ENCODE measurements around the gene MEGF11. TPM values are rescaled to one million over a fixed set of nuclear protein-coding genes. Genes with fewer than 3 reads are reported as not detected.

The MEGF11 gene
- total RNA-seq, 1 experiment from 2014 or later = 1.2 TPM

- no peak overlapping the region for H4K5ac ChIP-seq (ENCODE audit: insufficient read length, low read depth, low read length)
- no peak overlapping the region for H2AFZ ChIP-seq (ENCODE audit: low read length)
- no peak overlapping the region for H3K56ac ChIP-seq (ENCODE audit: insufficient read length, low read depth, low read length)
- H3K27ac Mint-ChIP-seq = no peak overlapping the region
- no peak overlapping the region for H3K4me3 Mint-ChIP-seq
- no peaks in the 10 kb centered on the region for H3K23me2 ChIP-seq (ENCODE audit: insufficient read length, low read depth, low read length, poor library complexity, severe bottlenecking)
- no peak overlapping the region for H3K9ac ChIP-seq (ENCODE audit: extremely low read depth, insufficient read length, low read length)
- peaks cover 28 to 44% of the 10 kb centered on the region in 2 experiments for H3K4me1 Mint-ChIP-seq
- no peak overlapping the region for H2BK5ac ChIP-seq (ENCODE audit: insufficient read length, low read length)
- H3K4ac ChIP-seq (ENCODE audit: low read depth, low read length) = no peak overlapping the region
- no peaks in the 10 kb centered on the region for H3K9me3 ChIP-seq (ENCODE audit: control insufficient read depth, low read depth, low read length)
- no peak overlapping the region for H3T11ph ChIP-seq (ENCODE audit: low read length)
- no peak for DNase-seq
- no peak overlapping the region for H3K18ac ChIP-seq (ENCODE audit: insufficient read length, low read depth, low read length)
- H3K79me1 ChIP-seq (ENCODE audit: insufficient read depth, low read depth, low read length, poor library complexity, severe bottlenecking) = no peaks in the 10 kb centered on the region
- TF ChIP-seq CTCF (conservative IDR thresholded peaks at IDR 0.05) = no peak
- H3K4me1 ChIP-seq (ENCODE audit: insufficient read depth, low read length) = peaks cover 2% of the 10 kb centered on the region; the same call in 1 of the 2 replicates
- no peaks in the 10 kb centered on the region for H3K36me3 Mint-ChIP-seq (ENCODE audit: insufficient read depth in 1 of 3, low read depth in 3 of 3)
- H2BK120ac ChIP-seq (ENCODE audit: low read depth, low read length, poor library complexity, severe bottlenecking) = no peak overlapping the region
- H3K14ac ChIP-seq (ENCODE audit: insufficient read depth, low read length) = no peak overlapping the region
- no peak overlapping the region for H2BK12ac ChIP-seq (ENCODE audit: insufficient read length, low read depth, low read length)
- no peaks in the 10 kb centered on the region for H3K27me3 ChIP-seq (ENCODE audit: insufficient read depth, low read length)
- no peak overlapping the region for H3K4me2 ChIP-seq (ENCODE audit: insufficient read depth, insufficient read length, low read length)
- no peak overlapping the region for H3K27ac ChIP-seq (ENCODE audit: insufficient read length, low read depth, low read length)
- H4K91ac ChIP-seq (ENCODE audit: insufficient read length, low read depth, low read length) = no peak overlapping the region
- H3K27me3 Mint-ChIP-seq (ENCODE audit: low read depth) = no peaks in the 10 kb centered on the region
- H3K23ac ChIP-seq (ENCODE audit: insufficient read length, low read depth, low read length) = no peak overlapping the region
- H2BK20ac ChIP-seq (ENCODE audit: low read depth, low read length, poor library complexity, severe bottlenecking) = no peak overlapping the region
- no peak overlapping the region for H2AK5ac ChIP-seq (ENCODE audit: insufficient read length, low read length)
- H4K20me1 ChIP-seq (ENCODE audit: control insufficient read depth, insufficient read depth, insufficient read length) = no peaks in the 10 kb centered on the region
- no peak overlapping the region for H4K8ac ChIP-seq (replicated peaks; ENCODE audit: insufficient read length, low read depth, low read length)
- WGBS (ENCODE audit: extremely low coverage, insufficient read length, low lambda C conversion rate) = no CpG with 5 or more reads among the region's 4 CpGs
- no peaks in the 10 kb centered on the region for H3K9me3 Mint-ChIP-seq
- H2BK15ac ChIP-seq (ENCODE audit: low read depth, low read length) = no peak overlapping the region
- H3K79me2 ChIP-seq (ENCODE audit: insufficient read depth, low read length) = no peaks in the 10 kb centered on the region
These were observed 332.7 kb downstream of the MEGF11 start for GRCh38 chr15:65920825-65921309.
